Heart right ventricle (tissue), 16 donors: ENCODE measurements around the gene RECK. TPM values are rescaled to one million over a fixed set of nuclear protein-coding genes. Genes with fewer than 3 reads are reported as not detected.

Source experiments
- ATAC-seq, 8 donors: fragments of 200-7000 bp; cut with Tn5 transposase; one replicate each; pipeline ENCODE4 v1.9.1; 2020; ENCODE audit warnings: mild to moderate bottlenecking in 8 of 8, moderate library complexity in 8 of 8, moderate number of reproducible peaks in 1 of 8
- DNase-seq, 2 donors: peaks; one replicate each; pipeline ENCODE4 v3.0.0-alpha.2; 2020
- H3K27ac ChIP-seq, 10 donors: fragments of 200-600 bp; sonication (generic) in 2 of 10; one replicate each; pipeline versions ENCODE4 v1.5.0 to v1.8.0; 2020 to 2022; ENCODE audit warnings: mild to moderate bottlenecking in 3 of 10
- H3K27me3 ChIP-seq, 7 donors: fragments of 200-600 bp; one replicate each; pipeline ENCODE4 v1.8.0; 2021 to 2022; ENCODE audit warnings: mild to moderate bottlenecking in 2 of 7
- H3K36me3 ChIP-seq, 9 donors: fragments of 200-600 bp; sonication (generic) in 1 of 9; one replicate each; pipeline versions ENCODE4 v1.5.0 to v1.8.0; 2020 to 2022; ENCODE audit warnings: mild to moderate bottlenecking in 2 of 9
- H3K4me1 ChIP-seq, 9 donors: fragments of 200-600 bp; sonication (generic) in 1 of 9; one replicate each; pipeline versions ENCODE4 v1.5.0 to v1.8.0; 2020 to 2022; ENCODE audit warnings: mild to moderate bottlenecking in 4 of 9
- H3K4me3 ChIP-seq, 10 donors: fragments of 200-600 bp; sonication (generic) in 2 of 10; one replicate each; pipeline versions ENCODE4 v1.5.0 to v1.8.0; 2020 to 2022; ENCODE audit warnings: mild to moderate bottlenecking in 7 of 10, moderate library complexity in 2 of 10
- H3K9me3 ChIP-seq, 11 donors: fragments of 200-600 bp in 10 of 11; sonication (generic) in 2 of 11; one replicate each; pipeline versions ENCODE4 v1.5.0 to v1.8.0; 2013 to 2022; ENCODE audit warnings: mild to moderate bottlenecking in 2 of 11, control low read depth in 1 of 11, moderate library complexity in 1 of 11
- CTCF ChIP-seq, 9 donors: fragments of 200-600 bp; sonication (generic) in 2 of 9; IDR thresholded peaks; one replicate each; pipeline versions ENCODE4 v1.5.0 to v1.8.0; 2021 to 2022; ENCODE audit warnings: antibody characterized with exemption in 9 of 9, mild to moderate bottlenecking in 5 of 9, moderate library complexity in 1 of 9
- WGBS, 2 donors: extraction: QIAGEN DNeasy Blood & Tissue Kit; methylation state at CpG; one replicate each; pipeline ENCODE4 v1.1.7; 2013; ENCODE audit warnings: inconsistent platforms in 1 of 2; 5-methylcytosine and 5-hydroxymethylcytosine counted together
- intact Hi-C, 10 donors: fragments of 100-400 bp; cut with DNase I; formaldehyde crosslinking; loops; one replicate each; pipeline versions ENCODE4 v1.11.1 to v1.14.2; 2022
- polyA plus RNA-seq, 2 donors: library from polyadenylated mRNA; stranded (reverse); fragments of 200-250 nt; gene quantifications; one replicate each; pipeline ENCODE4 v1.2.3, GENCODE V29; 2013
- total RNA-seq, 10 donors: library from RNA; stranded (reverse); fragmentation: NEBNext Ultra II Directional in 3 of 10; extraction: Animal tissue kit (Norgen Biotek cat#: 25700) in 3 of 10; gene quantifications; one replicate each; pipeline versions ENCODE4 v1.2.1 to v1.2.4, GENCODE V29; 2021 to 2023
- donor health status: Arrhythmogenic right ventricular cardiomyopathy.
- donor health status: ischemic (EF 13 %, LVEDD 7.1; RV severe dilation, severe dysfunction).
- donor health status: healthy with polysubstance abuse.
- donor health status: DM: no; HTN: yes; CAD: no.
- donor health status: DM: no; HTN: no; CAD: no.
- donor health status: ischemic (EF 25% LVEDD 6.9; RV normal size, moderate dysfunction).
- donor health status: ischemic (EF 25% LVEDD 5.7; RV mildly dilated, moderate dysfunction).
- donor health status: healthy.
- donor health status: DM: yes; HTN: yes; CAD: no.
- donor health status: Ischemic cardiomyopathy.
- donor health status: ischemic (EF 35%, LVEDD 5.7; RV mildly dilated, moderate dysfunction).
- donor health status: nonischemic (EF 11% LVEDD 7.7; RV severe dilation, severe dysfunction).
- donor health status: DM: yes; HTN: yes; CAD: no.
- donor health status: PGD.
- donor health status: ischemic (EF 29% LVEDD 5.4; RV normal size, mild dysfunction).
- donor health status: nonischemic (EF 23%, LVEDD 6.1; RV moderate dilation, normal function).

RECK gene
- total and polyA plus RNA-seq, 12 donors, result 2.9 to 5.8 (median 5.1) TPM

GRCh38 chr9:36132086-36132485 lies 95.4 kb downstream of the RECK start:
- H3K9me3 ChIP-seq, result no peaks in the 10 kb centered on the region
- no peaks in the 10 kb centered on the region for H3K36me3 ChIP-seq
- H3K4me3 ChIP-seq, result no peak overlapping the region
- DNase-seq (no peak), ATAC-seq (no peak)
- 60 to 65% methylated on average over 3 of the region's 3 CpGs for WGBS, 2 donors
- H3K4me1 ChIP-seq, result peaks cover 0 to 39% (median 10%) of the 10 kb centered on the region in 9 donors
- no peak for TF ChIP-seq CTCF (IDR thresholded peaks at IDR 0.05)
- intact Hi-C loops, result no loop called here
- peaks cover 0 to 13% (median 0%) of the 10 kb centered on the region in 7 donors for H3K27me3 ChIP-seq
- H3K27ac ChIP-seq, result no peak overlapping the region

- Histone ChIP-seq H3K36me3 (no peaks in the 10 kb centered on the region), H3K27me3 (peaks cover 0 to 13% (median 0%) of the 10 kb centered on the region in 7 donors), H3K27ac (no peak overlapping the region), H3K4me3 (no peak overlapping the region), H3K4me1 (peaks cover 0 to 39% (median 16%) of the 10 kb centered on the region in 9 donors), H3K9me3 (no peaks in the 10 kb centered on the region)
- 89 to 90% methylated on average over 9 of the region's 9 CpGs for WGBS, 2 donors
- intact Hi-C loops, result no loop called here
- ATAC-seq (no peak), DNase-seq (no peak)
- TF ChIP-seq CTCF (IDR thresholded peaks at IDR 0.05), result no peak
These were observed 98.2 kb downstream of the RECK start for GRCh38 chr9:36134761-36135505.

- intact Hi-C loops, result no loop called here
- H3K27ac ChIP-seq, result peak overlapping the region in 5 of 10 donors; percentile 43 to 91 (median 80)
- no peak for TF ChIP-seq CTCF (IDR thresholded peaks at IDR 0.05)
- DNase-seq (no peak), ATAC-seq (peak in 1 of 8 donors; percentile 7)
- H3K4me3 ChIP-seq, result peak overlapping the region; percentile 61 to 93 (median 82)
- peaks cover 0 to 48% (median 16%) of the 10 kb centered on the region in 9 donors for H3K4me1 ChIP-seq
- no peaks in the 10 kb centered on the region for H3K9me3 ChIP-seq
- H3K27me3 ChIP-seq, result peaks cover 0 to 13% (median 0%) of the 10 kb centered on the region in 7 donors
- WGBS, 2 donors, result 5 to 14% methylated on average over 18 of the region's 18 CpGs
- no peaks in the 10 kb centered on the region for H3K36me3 ChIP-seq
These were observed 99.1 kb downstream of the RECK start for GRCh38 chr9:36135741-36136271.

GRCh38 chr9:36136272-36136893 lies 99.7 kb downstream of the RECK start, which contains the start of gene GLIPR2:
GLIPR2 (plus strand) TSS chr9:36136733; CDS start chr9:36136779, 46 bp downstream.
- TF ChIP-seq CTCF (IDR thresholded peaks at IDR 0.05), result peak in 6 of 9 donors; percentile 6 to 40 (median 29)
- Histone ChIP-seq H3K4me3 (peak within 1 kb of the TSS; percentile 61 to 93 (median 82)), H3K4me1 (peaks cover 0 to 53% (median 16%) of the 10 kb centered on the region in 9 donors), H3K27me3 (peaks cover 0 to 13% (median 0%) of the 10 kb centered on the region in 7 donors), H3K9me3 (no peaks in the 10 kb centered on the region), H3K27ac (peak within 1 kb of the TSS in 8 of 10 donors; percentile 65 to 91 (median 82)), H3K36me3 (no peaks in the 10 kb centered on the region)
- intact Hi-C loops, result no loop called here
- ATAC-seq (peak; percentile 89 to 98 (median 96)), DNase-seq (peak; percentile 68 to 81)
- WGBS, 2 donors, result 0% methylated on average over 77 to 83 of the region's 83 CpGs
